Measurements from ENCODE around the gene ARID5A.

Gene ARID5A

DNA sequence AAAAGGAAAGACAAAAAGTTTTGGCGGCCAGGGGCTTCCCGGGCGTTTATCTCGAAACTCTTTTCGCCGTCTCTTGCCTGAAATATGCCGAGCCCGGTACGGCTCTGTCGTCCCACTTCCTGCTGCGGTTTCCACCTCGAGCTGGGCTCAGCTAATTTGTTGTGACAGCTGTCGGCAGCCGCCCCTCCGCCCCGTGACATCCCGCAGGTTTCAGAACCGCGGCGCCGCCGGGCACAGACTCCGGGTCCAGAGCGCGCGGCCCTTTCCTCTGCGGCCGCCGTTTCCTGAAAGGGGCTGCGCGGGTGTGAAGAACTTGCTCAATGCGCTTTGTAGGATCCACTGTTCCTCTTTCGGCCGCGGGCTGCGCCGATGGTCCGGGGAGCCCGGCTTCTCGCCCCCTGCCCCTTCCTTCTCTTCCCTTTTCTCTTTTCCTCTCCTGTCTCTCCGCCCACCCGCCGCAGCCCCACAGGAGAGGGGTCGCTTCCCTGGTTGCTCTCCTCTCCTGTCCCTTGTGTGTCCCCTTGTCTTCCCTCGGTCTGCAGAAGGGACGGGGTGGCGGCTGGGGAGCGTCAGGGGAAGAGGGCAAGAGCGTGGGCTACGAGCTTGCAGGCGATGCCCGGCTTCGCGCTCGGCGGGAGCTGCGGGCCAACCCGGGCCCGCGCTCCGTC lies 648 bp downstream of the ARID5A start:
- no peak for DNase-seq (ENCODE audit: low read depth)
- H3K4me3 ChIP-seq (ENCODE audit: low read depth, low read length): peak overlapping the region; percentile 65

DNA sequence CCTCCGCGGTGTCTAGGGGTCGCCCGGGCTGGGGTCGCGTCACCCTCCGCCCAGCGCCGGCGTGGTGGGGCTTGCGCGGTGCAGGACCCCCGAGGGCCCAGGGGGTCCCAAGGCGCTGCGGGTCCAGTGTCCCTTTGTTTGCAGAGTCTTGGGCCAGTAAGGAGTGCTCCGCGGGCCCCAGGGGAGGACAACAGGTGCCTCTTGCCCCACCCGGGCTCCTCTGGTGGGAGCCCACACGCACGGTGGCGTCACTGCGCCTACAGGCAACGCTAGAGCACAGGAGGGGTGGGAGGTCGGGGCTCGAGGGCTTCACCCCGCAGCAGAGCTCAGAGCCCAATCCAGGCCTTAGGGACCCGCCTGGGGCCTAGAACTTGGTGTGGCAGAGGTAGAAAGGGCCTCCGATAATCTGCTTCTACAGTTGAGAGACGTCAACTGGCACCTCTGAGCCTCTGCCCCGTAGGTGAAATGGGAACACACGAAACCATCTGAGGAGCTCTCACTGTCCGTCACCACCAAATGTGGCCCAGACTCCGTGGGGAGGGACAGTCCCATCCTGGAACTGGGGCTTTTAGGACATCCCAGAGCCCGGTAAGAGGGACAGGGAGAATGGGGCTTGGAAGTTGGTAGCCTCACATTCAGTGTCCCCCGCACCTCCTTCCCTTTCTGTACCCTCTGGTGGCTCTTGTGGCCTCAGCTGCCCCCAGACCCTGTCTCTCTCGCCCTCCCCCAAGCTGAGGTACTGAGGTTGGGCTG lies 1.4 kb downstream of the ARID5A start:
- DNase-seq (ENCODE audit: low read depth): no peak
- peak overlapping the region; percentile 65 for H3K4me3 ChIP-seq (ENCODE audit: low read depth, low read length)

DNA sequence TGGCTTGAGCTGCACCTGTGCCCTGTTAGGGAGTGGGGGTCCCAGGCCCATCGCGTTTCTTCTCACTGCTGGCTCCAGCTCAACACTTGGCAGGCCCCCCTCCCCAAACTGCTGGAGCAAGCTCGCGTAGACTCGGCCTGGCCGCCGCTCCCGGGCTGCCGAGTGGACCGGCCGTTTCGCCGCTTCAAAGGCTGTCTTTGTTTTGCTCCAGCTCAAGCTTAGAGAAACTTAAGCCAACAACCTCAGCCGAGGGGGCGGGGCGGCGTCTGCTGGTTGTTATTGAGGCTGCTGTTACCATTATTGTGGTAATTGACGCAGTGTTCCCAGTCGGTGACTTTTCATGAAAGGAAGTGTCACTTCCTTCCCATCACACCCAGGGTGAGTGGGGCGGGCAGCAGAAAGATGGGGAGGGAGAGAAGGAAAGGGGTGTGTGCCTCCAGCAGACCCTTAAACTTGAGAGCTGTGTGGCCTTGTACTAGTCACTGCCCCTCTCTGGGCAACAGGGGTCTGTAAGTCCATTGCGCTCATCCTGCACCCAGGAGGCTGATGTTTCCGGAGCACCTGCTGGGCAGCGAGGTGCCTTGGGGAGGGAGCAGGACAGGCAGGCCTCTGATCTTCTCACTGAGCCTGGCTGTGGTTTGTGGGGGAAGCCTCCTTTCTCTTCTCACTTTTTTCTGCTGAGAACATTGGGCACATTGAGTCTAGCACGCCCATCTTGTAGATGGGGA lies 2.1 kb downstream of the ARID5A start:
- no peak for DNase-seq (ENCODE audit: low read depth)

DNA sequence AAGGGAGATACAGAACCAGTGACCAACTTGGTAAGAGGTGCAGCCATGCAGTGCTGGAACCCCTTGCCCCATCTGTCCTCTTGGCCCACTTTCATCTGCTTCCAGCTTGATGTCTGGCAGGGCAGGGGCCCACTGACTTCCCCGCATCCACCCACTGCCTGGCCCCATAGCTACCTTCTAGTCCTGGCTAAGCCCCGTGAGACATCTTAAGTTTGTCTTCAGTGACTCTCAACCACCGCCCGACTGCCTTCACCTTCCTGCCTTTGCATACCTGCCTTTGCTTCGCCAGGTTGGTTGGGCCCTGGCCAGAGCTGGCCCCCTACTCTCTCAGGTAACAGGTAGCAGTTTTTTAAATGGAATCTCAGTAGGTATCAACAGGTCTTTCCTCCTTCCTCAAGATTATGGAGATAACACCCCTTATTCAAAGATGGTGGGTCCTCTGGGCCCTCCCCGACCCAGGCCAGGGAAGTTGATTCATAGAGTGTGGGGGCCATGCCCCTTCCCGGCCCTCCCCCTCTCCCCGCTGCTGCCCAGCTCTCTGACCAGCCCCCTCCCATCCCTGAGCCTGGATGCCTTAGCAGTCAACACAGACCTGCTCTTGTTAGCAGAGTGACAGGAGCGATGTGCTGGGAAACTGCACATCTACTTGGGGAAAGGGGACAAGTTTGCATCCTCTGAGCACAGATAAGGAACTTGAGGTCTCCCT lies 2.8 kb downstream of the ARID5A start:
- DNase-seq (ENCODE audit: low read depth): no peak
- H3K4me3 ChIP-seq (ENCODE audit: low read depth, low read length): no peak overlapping the region

More for the DNA sequence above, 2.1 kb downstream of the ARID5A start:
- no peak overlapping the region for H3K4me3 ChIP-seq (ENCODE audit: low read depth, low read length)

DNA sequence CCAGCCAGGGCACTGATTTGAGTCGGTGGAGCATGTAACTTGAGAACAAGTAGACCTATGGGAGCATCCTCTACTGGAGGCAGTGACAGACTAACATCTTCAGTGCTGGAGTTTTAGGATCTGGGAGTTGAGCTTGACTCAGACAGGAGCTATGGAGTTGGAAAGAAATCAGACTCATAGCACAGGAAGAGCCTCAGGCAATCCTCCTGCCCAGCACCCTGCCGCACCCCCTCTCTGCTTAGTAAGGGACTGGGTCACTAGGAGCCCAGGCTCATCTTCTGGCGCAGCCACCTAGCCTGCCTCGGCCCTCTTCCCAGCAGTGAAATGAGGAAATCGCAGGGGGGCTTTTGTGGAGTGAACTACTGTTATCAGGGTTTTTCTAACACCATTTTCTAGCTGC lies 3.6 kb downstream of the ARID5A start:
- no peak overlapping the region for H3K4me3 ChIP-seq (ENCODE audit: low read depth, low read length)

DNA sequence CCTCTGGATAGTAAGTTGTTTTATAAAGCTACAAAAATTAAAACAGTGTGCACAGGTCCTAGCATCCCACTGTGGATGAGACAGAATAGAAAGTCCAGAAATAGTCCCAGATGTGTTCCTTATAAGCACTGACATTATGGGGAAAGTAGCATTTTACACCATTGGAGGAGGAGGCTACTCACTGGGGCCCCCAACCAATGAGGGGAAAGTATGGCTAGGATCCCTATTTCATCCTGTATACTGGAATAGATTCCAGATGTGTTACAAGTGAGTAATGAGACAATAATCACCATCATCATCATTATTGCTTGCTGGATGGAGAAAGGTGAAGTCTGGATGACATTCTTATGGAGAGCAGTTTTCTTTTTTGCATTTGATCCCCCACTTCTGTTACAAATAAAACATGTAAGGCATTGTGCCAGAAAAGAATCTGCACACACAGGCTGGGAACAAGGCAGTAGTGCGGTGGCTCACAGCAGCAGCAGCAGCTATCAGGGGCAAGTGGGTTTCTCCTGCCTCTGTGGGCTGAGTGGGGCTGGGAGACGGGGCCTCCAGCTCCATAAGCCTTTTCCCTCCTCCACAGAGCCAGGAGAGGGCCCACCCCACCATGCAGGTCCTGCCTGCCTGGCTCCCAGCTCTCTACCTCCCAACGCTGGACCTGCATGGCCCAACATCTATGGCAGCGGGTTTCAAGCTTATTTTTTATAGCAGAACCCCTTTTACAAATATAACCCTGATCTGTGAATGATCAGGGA lies 5.0 kb downstream of the ARID5A start:
- no peak overlapping the region for H3K4me3 ChIP-seq (ENCODE audit: low read depth, low read length)
- no peak for DNase-seq (ENCODE audit: low read depth)

More for the DNA sequence above, 3.6 kb downstream of the ARID5A start:
- DNase-seq (ENCODE audit: low read depth): no peak

DNA sequence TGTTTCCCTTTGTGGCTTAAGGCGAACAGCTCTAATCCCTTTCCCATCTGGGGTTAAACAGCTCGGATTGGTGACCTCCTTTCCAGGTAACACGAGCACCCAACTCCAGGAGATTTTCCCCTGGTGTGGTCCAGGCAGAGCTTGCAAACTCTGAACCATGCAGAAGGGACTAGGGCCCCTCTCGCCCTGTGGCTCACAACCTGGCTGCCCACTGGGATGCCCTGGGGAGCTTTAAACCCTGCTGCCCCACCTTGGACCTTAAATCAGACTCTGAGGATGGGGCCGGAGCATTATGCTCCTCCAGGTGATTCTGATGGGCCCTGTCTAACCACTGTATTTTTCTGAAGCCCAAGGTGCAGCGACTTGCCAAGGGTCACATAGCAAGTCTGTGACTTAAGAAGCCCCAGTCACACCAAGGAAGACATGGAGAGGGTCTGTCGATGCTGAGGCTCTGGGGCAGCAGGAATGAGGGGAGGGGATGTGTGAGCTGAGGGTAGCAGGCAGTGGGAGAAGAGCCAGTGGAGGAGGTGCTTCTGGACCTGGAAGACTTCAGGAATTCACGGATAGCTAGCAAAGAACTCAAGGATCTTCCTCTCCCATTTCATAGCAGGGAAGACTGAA lies 5.9 kb downstream of the ARID5A start:
- no peak for DNase-seq (ENCODE audit: low read depth)
- no peak overlapping the region for H3K4me3 ChIP-seq (ENCODE audit: low read depth, low read length)

DNA sequence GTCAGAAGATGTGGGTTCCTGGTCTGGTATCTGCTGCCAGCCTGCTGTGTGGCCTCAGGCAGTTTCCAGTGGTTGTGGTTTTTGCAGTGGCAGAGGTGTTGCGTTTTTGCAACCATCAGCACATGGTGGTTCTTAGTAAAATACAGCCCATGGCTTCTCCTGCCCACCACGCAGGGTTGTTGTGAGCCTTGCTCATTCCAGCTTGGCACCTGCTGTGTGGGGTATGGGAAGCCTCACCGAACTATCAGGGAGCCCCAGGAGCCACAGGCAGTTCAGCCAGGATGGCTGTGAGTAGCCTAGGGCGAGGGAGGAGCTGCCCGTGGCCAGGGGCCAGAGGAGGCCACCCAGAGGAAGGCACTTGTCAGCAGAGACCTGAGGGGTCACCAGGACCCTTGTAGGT lies 9.8 kb downstream of the ARID5A start:
- H3K4me3 ChIP-seq (ENCODE audit: low read depth, low read length): no peak overlapping the region
- no peak for DNase-seq (ENCODE audit: low read depth)

DNA sequence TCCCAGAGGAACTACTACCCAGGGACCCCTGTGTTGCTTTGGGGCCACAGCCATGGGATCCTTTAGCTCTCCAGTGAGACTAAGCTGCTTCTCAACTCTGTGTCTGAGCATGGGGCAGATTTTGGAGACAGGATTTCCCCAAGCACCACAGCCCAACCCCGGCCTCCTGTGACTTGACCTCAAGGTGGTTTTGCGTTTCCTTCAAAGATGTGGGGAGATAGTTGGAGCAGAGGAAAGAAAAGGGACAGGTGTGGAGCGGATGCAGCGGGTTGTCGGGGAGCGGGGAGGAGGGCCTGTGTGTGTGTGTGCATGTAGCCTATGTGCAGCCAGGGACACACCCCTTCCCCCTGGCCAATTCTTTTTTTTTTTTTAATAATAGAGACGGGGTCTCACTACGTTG lies 10.2 kb downstream of the ARID5A start:
- DNase-seq (ENCODE audit: low read depth): no peak

DNA sequence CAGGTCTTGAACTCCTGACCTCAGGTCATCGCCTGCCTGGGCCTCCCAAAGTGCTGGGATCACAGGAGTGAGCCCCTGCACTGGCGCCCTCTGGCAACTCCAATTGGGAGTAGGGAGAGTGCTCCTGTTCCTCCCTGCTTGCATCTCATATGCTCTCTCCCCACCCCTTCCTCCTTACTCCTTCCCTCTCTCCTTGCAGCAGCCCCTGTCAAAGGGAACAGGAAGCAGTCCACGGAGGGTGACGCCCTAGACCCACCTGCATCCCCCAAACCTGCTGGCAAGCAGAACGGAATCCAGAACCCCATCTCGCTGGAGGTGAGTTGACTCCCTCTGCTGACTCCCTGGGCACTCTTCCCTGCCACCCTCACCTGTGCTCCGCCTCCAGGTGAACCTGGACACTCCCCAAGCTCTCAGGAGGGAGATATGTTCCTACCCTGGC lies 10.7 kb downstream of the ARID5A start:
- no peak overlapping the region for H3K4me3 ChIP-seq (ENCODE audit: low read depth, low read length)
- no peak for DNase-seq (ENCODE audit: low read depth)

More for the DNA sequence above, 10.2 kb downstream of the ARID5A start:
- H3K4me3 ChIP-seq (ENCODE audit: low read depth, low read length): no peak overlapping the region

DNA sequence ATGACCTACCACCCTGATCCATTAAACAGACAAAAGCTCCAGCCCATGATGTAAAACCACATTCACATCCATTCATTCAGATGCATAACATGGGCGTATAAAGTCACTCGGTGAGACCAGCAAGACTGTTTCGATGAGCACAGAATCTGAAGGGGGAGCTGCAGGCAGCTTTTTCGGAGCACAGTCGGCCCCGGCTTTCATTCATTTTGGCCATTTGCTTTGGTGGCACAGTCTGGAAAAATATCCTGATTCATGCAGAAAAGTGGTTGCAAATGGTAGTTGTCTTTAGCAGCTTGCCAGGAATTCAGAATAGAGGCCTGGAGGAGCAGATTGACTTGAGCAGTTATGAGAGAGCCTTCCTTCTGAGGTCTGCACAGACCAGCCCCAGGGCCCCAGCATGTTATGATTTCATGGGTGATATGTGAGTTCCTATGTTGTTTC lies 11.2 kb downstream of the ARID5A start:
- H3K4me3 ChIP-seq (ENCODE audit: low read depth, low read length): no peak overlapping the region
- DNase-seq (ENCODE audit: low read depth): no peak

DNA sequence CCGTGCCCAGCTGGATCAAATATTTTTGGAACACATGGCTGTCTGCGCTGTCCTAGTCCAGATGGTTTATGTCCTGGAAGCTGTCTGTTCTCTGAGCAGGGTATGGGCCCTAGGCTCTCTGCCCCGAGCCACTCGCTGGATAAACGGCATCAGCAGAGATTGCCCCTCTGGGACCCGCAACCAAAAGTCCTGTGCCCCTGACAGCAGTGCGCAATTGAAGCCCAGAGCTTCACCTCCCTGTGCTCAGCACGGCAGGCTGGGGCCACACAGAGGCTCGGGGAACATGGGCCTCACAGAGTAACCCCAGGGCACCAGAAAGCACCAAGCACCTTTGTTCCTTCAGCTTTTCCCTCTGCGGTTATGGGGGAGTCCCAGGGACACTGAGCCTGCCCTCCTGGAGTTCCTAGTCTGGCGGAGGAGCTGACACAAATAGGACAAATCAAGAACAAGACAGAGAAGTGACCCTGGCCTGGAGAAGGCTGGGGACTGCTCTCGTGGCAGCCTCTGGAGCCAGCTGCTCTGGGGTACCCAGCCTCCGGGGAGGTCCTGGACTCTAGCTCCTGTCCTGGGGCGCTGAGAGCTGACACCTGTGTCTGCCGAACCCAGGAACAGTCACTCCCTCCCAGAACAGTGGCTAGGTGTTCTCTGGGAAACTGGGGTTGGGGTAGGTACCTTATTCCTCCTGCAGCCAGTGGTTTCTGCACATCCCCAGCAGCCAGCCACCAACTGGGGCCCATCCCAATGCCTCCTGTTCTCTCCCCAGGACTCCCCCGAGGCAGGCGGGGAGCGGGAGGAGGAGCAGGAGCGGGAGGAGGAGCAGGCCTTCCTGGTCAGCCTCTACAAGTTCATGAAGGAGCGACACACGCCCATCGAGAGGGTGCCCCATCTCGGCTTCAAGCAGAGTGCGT lies 12.3 kb downstream of the ARID5A start:
- no peak overlapping the region for H3K4me3 ChIP-seq (ENCODE audit: low read depth, low read length)
- no peak for DNase-seq (ENCODE audit: low read depth)

DNA sequence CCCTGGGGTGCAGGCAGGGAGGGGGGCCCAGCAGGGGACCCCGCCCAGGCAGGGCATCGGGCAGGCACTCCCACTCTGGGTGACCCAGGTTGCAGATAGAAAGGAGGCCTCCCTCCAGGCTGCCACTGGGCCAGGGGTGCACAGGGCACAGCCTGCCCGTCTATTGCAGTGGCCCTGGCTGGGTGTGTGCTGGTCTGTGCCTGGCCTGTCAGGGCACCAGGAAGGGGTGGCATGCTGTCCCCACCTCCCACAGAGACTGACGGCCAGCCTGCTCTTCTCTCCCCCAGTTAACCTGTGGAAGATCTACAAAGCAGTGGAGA lies 12.9 kb downstream of the ARID5A start:
- DNase-seq (ENCODE audit: low read depth): no peak
- no peak overlapping the region for H3K4me3 ChIP-seq (ENCODE audit: low read depth, low read length)

DNA sequence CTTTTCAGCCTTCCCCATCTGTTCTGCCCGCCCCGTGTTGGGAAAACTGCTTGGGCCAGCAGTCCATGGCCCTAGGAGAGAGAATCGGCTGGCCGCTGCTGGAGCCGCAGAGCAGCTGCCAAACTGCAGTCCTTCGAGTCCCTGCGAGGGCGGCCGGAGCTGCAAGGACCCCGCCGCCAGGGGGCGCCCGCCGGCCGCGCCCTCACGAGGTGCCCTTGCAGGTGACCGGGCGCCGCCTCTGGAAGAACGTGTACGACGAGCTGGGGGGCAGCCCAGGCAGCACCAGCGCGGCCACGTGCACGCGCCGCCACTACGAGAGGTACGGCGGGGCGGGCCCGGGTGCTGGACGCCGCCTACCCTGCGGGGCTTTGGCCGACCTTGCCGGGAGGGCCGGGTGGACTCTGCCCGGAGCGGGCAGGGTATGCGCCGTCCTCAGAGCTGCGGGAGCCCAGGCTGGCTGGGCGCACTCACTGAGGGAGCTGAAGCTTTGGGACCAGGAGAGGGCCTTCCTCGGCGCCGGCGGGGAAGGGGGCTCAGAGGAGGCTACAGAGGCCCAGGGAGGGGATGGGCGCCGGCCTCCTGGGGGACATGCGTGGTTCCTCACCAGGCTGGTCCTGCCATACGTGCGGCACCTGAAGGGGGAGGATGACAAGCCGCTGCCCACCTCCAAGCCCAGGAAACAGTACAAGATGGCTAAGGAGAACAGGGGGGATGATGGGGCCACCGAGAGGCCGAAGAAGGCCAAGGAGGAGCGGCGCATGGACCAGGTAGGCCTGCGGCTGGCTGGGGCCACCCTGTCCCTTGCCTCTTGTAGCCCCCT lies 13.6 kb downstream of the ARID5A start:
- no peak for DNase-seq (ENCODE audit: low read depth)
- no peak overlapping the region for H3K4me3 ChIP-seq (ENCODE audit: low read depth, low read length)

DNA sequence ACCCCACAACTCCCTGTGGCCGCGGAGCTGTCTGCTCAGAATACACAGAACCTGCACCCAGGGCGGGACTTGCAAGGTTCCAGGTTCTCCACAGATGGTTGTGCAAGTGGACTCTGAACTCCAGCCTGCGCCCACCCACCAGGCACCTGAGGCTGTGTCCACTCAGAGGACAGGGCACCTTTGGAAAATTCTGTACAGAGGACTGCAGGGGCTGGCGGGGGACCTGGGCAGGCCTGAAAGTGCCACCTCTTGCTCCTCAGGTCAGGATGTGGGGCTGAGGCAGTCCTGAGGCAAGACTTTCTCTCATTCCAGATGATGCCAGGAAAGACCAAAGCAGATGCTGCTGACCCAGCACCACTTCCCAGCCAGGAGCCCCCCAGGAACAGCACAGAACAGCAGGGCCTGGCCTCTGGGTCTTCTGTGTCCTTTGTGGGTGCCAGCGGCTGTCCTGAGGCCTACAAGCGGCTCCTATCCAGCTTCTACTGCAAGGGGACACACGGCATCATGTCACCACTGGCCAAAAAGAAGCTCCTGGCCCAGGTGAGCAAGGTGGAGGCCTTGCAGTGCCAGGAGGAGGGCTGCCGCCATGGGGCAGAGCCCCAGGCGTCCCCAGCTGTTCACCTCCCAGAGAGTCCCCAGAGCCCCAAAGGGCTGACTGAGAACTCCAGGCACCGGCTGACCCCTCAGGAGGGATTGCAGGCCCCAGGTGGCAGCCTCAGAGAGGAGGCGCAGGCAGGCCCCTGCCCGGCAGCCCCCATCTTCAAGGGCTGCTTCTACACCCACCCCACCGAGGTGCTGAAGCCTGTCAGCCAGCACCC lies 14.4 kb downstream of the ARID5A start:
- H3K4me3 ChIP-seq (ENCODE audit: low read depth, low read length): no peak overlapping the region

DNA sequence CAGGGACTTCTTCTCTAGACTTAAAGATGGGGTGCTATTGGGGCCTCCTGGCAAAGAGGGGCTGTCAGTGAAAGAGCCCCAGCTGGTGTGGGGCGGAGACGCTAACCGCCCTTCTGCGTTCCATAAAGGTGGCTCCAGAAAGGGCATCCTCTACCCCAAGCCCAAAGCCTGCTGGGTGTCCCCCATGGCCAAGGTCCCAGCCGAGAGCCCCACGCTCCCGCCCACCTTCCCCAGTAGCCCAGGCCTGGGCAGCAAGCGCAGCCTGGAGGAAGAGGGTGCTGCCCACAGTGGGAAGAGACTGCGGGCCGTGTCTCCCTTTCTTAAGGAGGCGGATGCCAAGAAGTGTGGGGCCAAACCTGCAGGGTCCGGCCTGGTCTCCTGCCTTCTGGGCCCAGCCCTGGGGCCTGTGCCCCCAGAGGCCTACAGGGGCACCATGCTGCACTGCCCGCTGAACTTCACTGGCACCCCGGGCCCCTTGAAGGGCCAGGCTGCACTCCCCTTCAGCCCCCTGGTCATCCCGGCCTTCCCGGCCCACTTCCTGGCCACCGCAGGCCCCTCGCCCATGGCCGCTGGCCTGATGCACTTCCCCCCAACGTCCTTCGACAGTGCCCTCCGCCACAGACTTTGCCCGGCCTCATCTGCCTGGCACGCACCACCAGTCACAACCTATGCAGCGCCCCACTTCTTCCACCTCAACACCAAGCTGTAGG lies 15.2 kb downstream of the ARID5A start:
- no peak for DNase-seq (ENCODE audit: low read depth)
- H3K4me3 ChIP-seq (ENCODE audit: low read depth, low read length): no peak overlapping the region

More for the DNA sequence above, 14.4 kb downstream of the ARID5A start:
- DNase-seq (ENCODE audit: low read depth): no peak
